Kidney (tissue), 14 donors: Measurements from ENCODE around the gene FPR2. TPM values are rescaled to one million over a fixed set of nuclear protein-coding genes. Genes with fewer than 3 reads are reported as not detected.

Experiments
- DNase-seq, 5 donors: peaks; one replicate each; pipeline ENCODE4 v3.0.0-alpha.2; 2013 to 2020
- FAIRE-seq: peaks from 2 replicates; lab custom pipeline; 2012; peaks lifted over from hg19 to GRCh38; lab: Jason Lieb, UNC
- H3K27ac ChIP-seq, 2 donors: one replicate each; pipeline ENCODE4 v1.7.0; 2013; ENCODE audit warnings: low read depth in 2 of 2, low read length in 2 of 2, inconsistent platforms in 1 of 2
- H3K27me3 ChIP-seq: one replicate; pipeline ENCODE4 v1.7.1; 2013; ENCODE audit warnings: low read length, inconsistent platforms; ENCODE audit not compliant: control insufficient read depth, insufficient read depth
- H3K36me3 ChIP-seq, 3 donors: one replicate each; pipeline versions ENCODE4 v1.7.0 to v1.7.1; 2013; ENCODE audit warnings: low read length in 3 of 3, control low read depth in 1 of 3, inconsistent platforms in 1 of 3; ENCODE audit not compliant: insufficient read depth in 3 of 3, control insufficient read depth in 2 of 3
- H3K4me1 ChIP-seq, 3 donors: one replicate each; pipeline versions ENCODE4 v1.7.0 to v1.7.1; 2013; ENCODE audit warnings: low read length in 3 of 3, inconsistent platforms in 1 of 3, low read depth in 1 of 3; ENCODE audit not compliant: control insufficient read depth in 2 of 3, insufficient read depth in 2 of 3
- H3K4me3 ChIP-seq, 3 donors: one replicate each; pipeline versions ENCODE4 v1.7.0 to v1.8.1; 2013; ENCODE audit warnings: low read length in 3 of 3, control low read depth in 1 of 3, inconsistent platforms in 1 of 3
- H3K9ac ChIP-seq, 3 donors: one replicate each; pipeline versions ENCODE4 v1.7.0 to v1.7.1; 2013; ENCODE audit warnings: low read length in 3 of 3, control low read depth in 1 of 3, inconsistent platforms in 1 of 3
- H3K9me3 ChIP-seq, 3 donors: one replicate each; pipeline versions ENCODE4 v1.7.0 to v1.7.1; 2013; ENCODE audit warnings: low read length in 3 of 3, control low read depth in 1 of 3, inconsistent platforms in 1 of 3; ENCODE audit not compliant: control insufficient read depth in 2 of 3, insufficient read depth in 1 of 3
- CTCF ChIP-seq: IDR thresholded peaks from 3 replicates; pipeline ENCODE4 v1.5.1; 2012; ENCODE audit warnings: mild to moderate bottlenecking, moderate library complexity, borderline replicate concordance; ENCODE audit not compliant: insufficient read depth; ENCODE audit errors: extremely low read depth
- intact Hi-C: fragments of 100-400 bp; cut with DNase I; formaldehyde crosslinking; loops from one replicate; pipeline ENCODE4 v1.11.1; 2022
- polyA plus RNA-seq: library from polyadenylated mRNA; stranded (reverse); fragments of 350-450 nt; fragmentation: Illumina TruSeq; extraction: RNeasy Lipid Tissue Mini Kit (QIAGEN cat#74804); gene quantifications from one replicate; pipeline ENCODE4 v1.2.3, GENCODE V29; 2014; ENCODE audit warnings: low read depth, low replicate concordance; ENCODE audit not compliant: insufficient read depth
- total RNA-seq: library from RNA; stranded (reverse); fragmentation: NEBNext Ultra II Directional; extraction: Animal tissue kit (Norgen Biotek cat#: 25700); gene quantifications from one replicate; pipeline ENCODE4 v1.2.1, GENCODE V29; 2021
- donor health status: control.
- donor health status: control.
- donor health status: control.
- donor health status: control.
- donor health status: control.
- donor health status: DM: yes; HTN: yes; CAD: no.
- donor health status: Normal renal cell carcinoma (clear cell type).

Gene FPR2
- total and polyA plus RNA-seq, 2 donors from 2014 or later: 2.3 TPM; not detected in 1

GRCh38 chr19:51713319-51714285 lies 47.4 kb upstream of the FPR2 start:
- intact Hi-C loops: no loop called here
- no peak overlapping the region for H3K9ac ChIP-seq
- no peak for FAIRE-seq
- no peak for TF ChIP-seq CTCF
- no peaks in the 10 kb centered on the region for H3K9me3 ChIP-seq
- H3K4me1 ChIP-seq: no peaks in the 10 kb centered on the region
- no peak overlapping the region for H3K27ac ChIP-seq
- no peak overlapping the region for H3K4me3 ChIP-seq
- no peak for DNase-seq
- H3K36me3 ChIP-seq: no peaks in the 10 kb centered on the region
- peaks cover 8% of the 10 kb centered on the region for H3K27me3 ChIP-seq

- TF ChIP-seq CTCF: no peak
- Histone ChIP-seq H3K4me1 (peaks cover 0 to 3% (median 0%) of the 10 kb centered on the region in 3 donors), H3K9ac (no peak overlapping the region), H3K4me3 (no peak overlapping the region), H3K27ac (no peak overlapping the region), H3K36me3 (no peaks in the 10 kb centered on the region), H3K9me3 (no peaks in the 10 kb centered on the region), H3K27me3 (peaks cover 13% of the 10 kb centered on the region)
- FAIRE-seq: no peak
- intact Hi-C loops: no loop called here
- no peak for DNase-seq
Measured at GRCh38 chr19:51714848-51715247, 46.1 kb upstream of the FPR2 start.

- TF ChIP-seq CTCF: no peak
- intact Hi-C loops: no loop called here
- no peaks in the 10 kb centered on the region for H3K36me3 ChIP-seq
- no peak overlapping the region for H3K27ac ChIP-seq
- no peak overlapping the region for H3K9ac ChIP-seq
- no peaks in the 10 kb centered on the region for H3K9me3 ChIP-seq
- H3K27me3 ChIP-seq: peaks cover 15% of the 10 kb centered on the region
- H3K4me3 ChIP-seq: no peak overlapping the region
- DNase-seq (no peak), FAIRE-seq (no peak)
- peaks cover 0 to 3% (median 0%) of the 10 kb centered on the region in 3 donors for H3K4me1 ChIP-seq
Measured at GRCh38 chr19:51715850-51716249, 45.1 kb upstream of the FPR2 start.
